GM21717 (cell line): Measurements from ENCODE around the gene THRB.

Experiments
- ATAC-seq: cut with Tn5 transposase; IDR thresholded peaks from one replicate; pipeline ENCODE4 v1.9.1; 2021; ENCODE audit warnings: mild to moderate bottlenecking, moderate library complexity; ENCODE audit not compliant: unreplicated experiment

The THRB gene

DNA sequence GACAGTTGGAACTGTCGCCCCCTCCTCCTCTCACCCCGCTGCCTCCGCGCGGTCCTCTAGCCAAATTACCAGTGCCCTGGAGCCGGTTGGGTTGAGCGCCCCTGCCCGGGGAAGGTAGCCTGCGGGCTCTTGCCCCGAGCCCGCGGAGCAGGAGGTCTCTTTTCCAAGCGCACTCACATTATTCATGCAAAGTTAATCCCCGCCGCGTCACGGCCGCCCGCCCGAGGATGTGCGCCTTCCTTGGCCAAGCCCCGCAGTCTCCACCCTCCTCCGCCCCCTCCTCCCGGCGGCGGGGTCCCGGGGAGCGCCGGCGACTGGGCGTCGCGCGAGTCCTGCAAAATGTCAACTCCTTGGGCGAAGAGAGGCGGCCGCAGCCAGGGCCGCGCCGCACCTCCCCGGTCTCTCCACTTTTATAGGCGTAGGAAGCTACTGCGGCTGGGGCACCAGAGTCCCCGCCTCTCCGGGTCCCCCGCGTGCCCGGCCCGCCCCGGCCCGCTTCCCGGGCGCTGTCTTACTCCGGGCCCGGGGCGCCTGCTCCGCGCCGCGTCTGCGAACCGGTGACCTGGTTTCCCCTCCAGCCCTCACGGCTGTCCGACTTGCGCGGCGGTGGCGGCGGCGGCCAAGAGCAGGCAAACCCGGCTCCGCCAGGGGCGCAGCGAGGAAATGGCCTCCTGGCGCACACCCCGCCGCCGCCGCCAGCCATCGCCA is at the start of gene THRB:
TSS of gene THRB (minus strand) at position 233 of the 708 bp plus-strand sequence.
- ATAC-seq, result no peak

- ATAC-seq, result no peak
These were observed 47.3 kb upstream of the THRB start for GRCh38 chr3:24541935-24542334.

- no peak for ATAC-seq
These were observed 46.2 kb upstream of the THRB start for GRCh38 chr3:24540821-24541220.

- ATAC-seq, result no peak
These were observed 45.0 kb upstream of the THRB start for GRCh38 chr3:24539699-24540098.

- no peak for ATAC-seq
These were observed 44.2 kb upstream of the THRB start for GRCh38 chr3:24538891-24539290.

GRCh38 chr3:24533561-24534193 is 39.0 kb upstream of the THRB start:
- no peak for ATAC-seq

DNA sequence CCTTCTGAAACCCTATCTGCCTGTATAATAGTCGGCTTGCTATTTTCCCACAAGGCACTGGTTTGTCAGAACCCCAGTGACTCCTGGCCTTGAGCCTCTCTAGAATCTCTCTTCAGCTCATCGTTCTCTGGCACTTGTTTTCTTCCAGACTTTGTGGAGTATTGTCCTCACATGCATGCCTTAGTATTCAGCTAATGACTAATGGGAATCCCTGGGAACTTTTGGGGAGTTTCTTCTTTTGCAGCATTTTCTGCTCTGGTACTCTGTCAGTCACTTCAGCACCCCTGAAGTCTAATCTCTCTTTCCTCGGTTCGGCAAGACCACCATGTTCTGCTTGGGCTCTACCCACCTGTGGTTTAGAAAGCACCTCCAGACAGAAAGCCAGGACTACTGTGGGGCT is 35.8 kb upstream of the THRB start:
- no peak for ATAC-seq

DNA sequence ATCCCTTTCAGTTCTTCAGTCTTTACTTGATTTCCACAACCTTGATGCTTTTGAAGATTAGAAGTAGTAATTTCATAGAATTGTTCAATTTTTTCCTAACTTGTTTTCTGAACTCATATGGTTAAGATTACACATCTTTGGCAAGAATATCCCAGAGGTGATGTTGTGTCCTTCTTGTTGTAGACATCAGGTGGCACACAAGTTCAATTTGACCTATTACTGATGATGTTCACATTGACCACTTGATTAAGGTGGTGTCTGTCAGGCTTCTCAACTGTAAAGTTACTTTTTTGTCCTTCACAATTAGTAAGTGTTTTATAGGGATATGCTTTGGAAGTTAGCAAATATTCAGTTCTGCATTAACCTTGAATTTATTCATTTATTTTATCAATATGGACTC is 34.6 kb upstream of the THRB start:
- no peak for ATAC-seq

- ATAC-seq, result no peak
These were observed 32.1 kb upstream of the THRB start for GRCh38 chr3:24526640-24527212.

- ATAC-seq, result no peak
These were observed 30.9 kb upstream of the THRB start for GRCh38 chr3:24525557-24525956.

DNA sequence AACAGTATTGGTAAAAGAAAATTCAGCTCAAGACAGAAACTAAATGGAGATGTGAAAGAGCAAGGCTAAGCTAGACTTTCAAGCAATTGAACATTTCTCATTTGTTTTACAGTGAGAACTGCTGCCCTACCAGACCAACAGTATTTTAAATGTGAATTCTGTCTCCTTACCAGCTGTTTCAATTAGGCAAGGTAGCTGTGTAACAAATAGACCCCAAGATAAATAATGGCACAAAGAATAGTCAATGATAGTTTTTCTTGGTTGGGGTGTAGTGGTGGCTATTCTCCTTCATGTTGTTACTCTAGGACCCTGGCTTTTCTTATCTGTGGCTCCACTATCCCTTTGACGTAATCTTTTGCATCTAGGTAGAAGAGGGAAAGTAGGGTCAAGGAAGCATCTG is 30.4 kb upstream of the THRB start:
- no peak for ATAC-seq

DNA sequence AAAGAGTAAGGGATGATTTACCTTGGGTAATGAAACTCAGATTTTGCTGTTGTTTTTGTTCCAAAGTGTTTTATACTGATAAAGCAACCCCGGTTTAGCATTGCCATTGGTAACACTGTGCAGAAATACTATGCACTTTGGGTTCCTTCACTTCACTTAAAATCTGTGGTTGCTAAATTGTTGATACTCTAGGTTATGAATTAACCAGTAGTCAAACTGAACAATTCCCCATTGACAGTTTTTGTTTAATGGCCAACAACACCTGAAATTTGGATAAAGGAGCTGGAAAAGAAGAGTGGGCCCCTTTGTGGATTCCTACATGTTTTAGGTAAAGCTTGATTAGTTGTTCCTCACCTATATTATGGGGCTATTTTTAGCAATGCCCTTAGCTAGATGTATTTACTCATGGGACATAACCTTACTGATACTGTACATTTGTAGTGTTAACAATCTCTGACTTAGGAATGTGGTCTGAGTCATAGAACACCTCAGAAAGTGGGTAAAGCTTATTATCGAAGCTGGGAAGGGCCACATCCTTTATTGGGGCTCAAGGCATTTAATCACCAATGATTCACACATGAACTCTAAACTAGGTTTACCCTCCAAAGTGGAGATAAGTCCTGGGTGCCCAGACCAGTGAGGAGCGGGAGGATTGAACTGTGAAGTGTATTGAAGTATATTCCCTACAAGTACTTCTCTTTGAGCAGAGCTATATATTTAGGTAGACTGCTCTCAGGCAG is 29.5 kb upstream of the THRB start:
- ATAC-seq, result no peak

DNA sequence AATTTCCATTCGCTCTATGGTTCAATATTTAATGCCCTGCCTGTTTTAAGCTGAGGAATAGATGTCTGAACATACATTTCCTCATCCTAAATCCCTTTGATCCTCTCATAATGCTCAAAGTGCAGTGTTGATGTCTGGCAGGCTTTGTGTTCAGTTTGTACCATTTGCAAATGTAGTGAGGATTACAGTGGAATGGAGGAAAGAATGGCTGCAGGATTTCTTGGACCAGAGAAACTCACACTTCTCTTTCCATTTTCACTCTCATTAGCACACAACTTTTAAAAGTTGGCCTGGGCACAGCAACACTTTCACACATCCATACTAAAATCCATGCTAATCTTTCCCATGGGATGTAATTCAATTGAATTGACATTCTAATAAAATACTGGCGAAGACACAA is 28.6 kb upstream of the THRB start:
- no peak for ATAC-seq

GRCh38 chr3:24522146-24522579 is 27.5 kb upstream of the THRB start:
- ATAC-seq, result no peak

DNA sequence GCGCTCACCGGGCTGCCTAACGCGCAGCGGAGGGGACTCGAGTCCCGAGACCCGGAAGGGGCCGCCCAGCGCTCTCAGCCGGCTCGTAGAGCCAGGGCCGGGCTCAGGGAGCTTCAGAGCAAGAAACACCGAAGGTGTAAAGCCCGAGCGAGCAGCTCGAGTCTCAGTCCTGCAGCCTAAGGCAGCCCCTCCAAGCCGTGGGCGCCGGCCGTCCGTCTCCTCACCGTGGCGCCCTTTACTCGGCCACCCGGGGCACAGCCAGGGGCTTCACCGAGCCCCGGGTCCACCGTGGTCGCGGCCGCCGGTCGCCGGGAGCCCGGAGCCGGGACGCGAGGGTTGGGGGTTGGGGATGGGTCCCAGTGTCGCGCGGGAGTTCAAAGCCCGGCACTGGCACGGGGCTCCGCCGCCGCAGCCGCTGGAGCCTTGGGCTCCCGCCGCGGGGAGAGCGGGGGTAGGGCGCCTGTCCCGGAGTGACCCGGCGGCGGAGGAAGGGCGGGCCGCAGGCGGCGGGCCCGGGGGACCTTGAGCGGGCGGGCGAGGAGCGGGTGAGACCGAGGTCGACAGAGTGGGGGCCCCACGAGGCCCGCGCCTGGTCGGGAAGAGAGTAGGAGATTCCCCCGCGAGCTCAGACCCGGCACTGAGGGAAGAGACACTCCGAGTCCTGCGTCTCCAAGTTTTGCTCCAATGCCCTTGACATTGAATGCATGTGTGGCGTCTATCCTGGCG is 26.9 kb upstream of the THRB start:
- ATAC-seq, result no peak

- ATAC-seq, result no peak
These were observed 26.3 kb upstream of the THRB start for GRCh38 chr3:24520976-24521419.

- no peak for ATAC-seq
These were observed 25.4 kb upstream of the THRB start for GRCh38 chr3:24520101-24520495.

DNA sequence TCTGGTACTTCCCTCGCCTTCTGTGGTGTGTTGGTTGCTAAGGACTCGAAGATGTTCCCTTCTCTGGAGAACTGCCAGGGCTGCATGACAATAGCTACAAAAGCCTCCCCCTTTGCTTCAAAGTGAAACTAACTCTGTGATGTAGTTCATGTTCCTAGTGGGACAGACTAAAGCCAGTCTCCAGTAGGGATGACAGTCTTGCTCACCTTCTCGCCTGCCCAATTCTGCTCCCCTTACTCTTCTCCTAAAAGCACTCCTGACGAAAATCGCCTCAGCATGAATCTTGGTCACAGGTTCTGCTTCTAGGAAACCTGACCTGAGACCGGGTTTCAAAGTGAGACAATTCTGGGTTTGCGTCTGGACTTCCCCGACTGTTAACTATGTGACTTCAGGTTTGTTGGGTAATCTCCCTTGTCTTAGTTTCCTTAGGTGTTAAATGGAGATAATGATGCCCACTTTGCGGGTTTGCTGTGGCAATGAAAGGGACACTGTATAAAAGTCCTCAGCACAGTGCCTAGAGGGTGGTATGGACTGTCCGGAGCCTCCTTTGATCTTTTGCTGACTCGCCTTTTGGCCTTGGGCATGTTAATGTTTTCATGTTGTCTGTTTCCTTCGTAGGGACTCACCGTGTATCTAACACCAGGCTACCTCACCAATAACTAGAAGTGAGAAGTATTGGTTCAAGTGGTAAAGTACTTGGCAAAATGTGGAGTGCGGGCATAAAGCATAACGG is 24.9 kb upstream of the THRB start:
- ATAC-seq, result peak; percentile 67

DNA sequence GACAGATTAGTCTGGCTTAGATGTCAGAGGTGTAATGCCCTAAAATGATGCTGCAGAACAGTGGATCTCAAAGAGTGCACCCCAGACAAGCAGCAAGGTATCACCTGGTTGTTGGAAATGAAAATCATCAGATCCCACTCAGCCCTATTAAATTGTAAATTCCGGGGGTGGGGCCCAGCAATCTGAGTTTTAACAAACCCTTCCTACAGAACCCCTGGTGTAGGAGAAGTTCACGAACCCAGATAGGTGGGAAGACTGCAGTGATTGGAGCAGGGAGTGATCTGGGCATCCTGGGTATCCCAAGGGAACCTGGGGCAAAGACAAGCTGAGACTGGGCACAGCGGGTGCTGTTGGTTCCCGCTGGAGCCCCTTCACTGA is 24.3 kb upstream of the THRB start:
- no peak for ATAC-seq

DNA sequence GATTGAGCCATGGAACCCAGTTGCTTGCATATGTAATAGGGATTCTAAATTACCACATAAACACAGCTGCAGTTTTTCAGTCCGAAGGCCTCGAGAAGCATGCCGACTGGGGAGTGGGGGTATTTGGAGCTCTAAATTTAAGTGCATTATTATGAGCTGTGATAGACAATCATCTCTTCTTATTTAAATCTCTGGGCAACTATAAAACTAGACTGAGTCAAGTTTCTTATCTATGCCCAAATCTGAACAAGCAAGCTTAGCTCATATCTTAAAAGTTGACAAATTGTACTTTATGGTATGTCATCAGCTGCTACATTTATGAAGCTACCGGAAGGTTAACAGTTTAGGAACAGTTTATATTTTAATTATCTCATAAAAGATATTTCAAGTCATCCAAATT is 19.5 kb upstream of the THRB start:
- no peak for ATAC-seq
